ENCODE data around the gene KLHDC3. TPM values are rescaled to one million over a fixed set of nuclear protein-coding genes. Genes with fewer than 3 reads are reported as not detected.

The KLHDC3 gene
- polyA plus RNA-seq, 1 donor, result 245 TPM

- peak; percentile 99 for DNase-seq
These were observed 45.4 kb downstream of the KLHDC3 start, which contains the start of the genes KLC4 and MRPL2 for GRCh38 chr6:43059168-43060033. Gene KLC4 (plus strand): TSS chr6:43059631. CDS start chr6:43061336, 1,705 bp downstream. Gene MRPL2 (minus strand): TSS chr6:43059434. CDS start chr6:43059381, 53 bp downstream.

GRCh38 chr6:43060034-43060754, 46.1 kb downstream of the KLHDC3 start:
- no peak for DNase-seq

GRCh38 chr6:43060755-43061633, 46.9 kb downstream of the KLHDC3 start:
- no peak for DNase-seq

GRCh38 chr6:43061861-43062260, 47.8 kb downstream of the KLHDC3 start:
- DNase-seq, result no peak

GRCh38 chr6:43062818-43063217, 48.8 kb downstream of the KLHDC3 start:
- DNase-seq, result no peak

- no peak for DNase-seq
These were observed 56.1 kb downstream of the KLHDC3 start for GRCh38 chr6:43070028-43070632.

Other genes starting within 250 kb of the KLHDC3 start
- 14.5 TPM for gene BICRAL, start 232.2 kb upstream of the KLHDC3 start, polyA plus RNA-seq (ENCODE audit: insufficient read length)
- 71.8 TPM for gene RPL7L1, start 134.6 kb upstream of the KLHDC3 start, polyA plus RNA-seq (ENCODE audit: insufficient read length)
- not detected for gene PTCRA, start 98.2 kb upstream of the KLHDC3 start, polyA plus RNA-seq (ENCODE audit: insufficient read length)
- 29.5 TPM for gene CNPY3, start 84.8 kb upstream of the KLHDC3 start, polyA plus RNA-seq (ENCODE audit: insufficient read length)
- gene GNMT, start 53.5 kb upstream of the KLHDC3 start, polyA plus RNA-seq (ENCODE audit: insufficient read length), result 0.49 TPM
- gene PEX6, start 35.1 kb upstream of the KLHDC3 start, polyA plus RNA-seq (ENCODE audit: insufficient read length), result 20.9 TPM
- gene PPP2R5D, start 29.7 kb upstream of the KLHDC3 start, polyA plus RNA-seq (ENCODE audit: insufficient read length), result 47.7 TPM
- 38.2 TPM for gene MEA1, start 303 bp upstream of the KLHDC3 start, polyA plus RNA-seq (ENCODE audit: insufficient read length)
- 43.6 TPM for gene RRP36, start 7.4 kb downstream of the KLHDC3 start, polyA plus RNA-seq (ENCODE audit: insufficient read length)
- 52.6 TPM for gene CUL7, start 39.6 kb downstream of the KLHDC3 start, polyA plus RNA-seq (ENCODE audit: insufficient read length)
- gene MRPL2, start 45.2 kb downstream of the KLHDC3 start, polyA plus RNA-seq (ENCODE audit: insufficient read length), result 45.6 TPM
- 28.5 TPM for gene KLC4, start 45.4 kb downstream of the KLHDC3 start, polyA plus RNA-seq (ENCODE audit: insufficient read length)
- gene PTK7, start 62.1 kb downstream of the KLHDC3 start, polyA plus RNA-seq (ENCODE audit: insufficient read length), result 53.6 TPM
- gene SRF, start 157.0 kb downstream of the KLHDC3 start, polyA plus RNA-seq (ENCODE audit: insufficient read length), result 48.6 TPM
- gene CUL9, start 167.9 kb downstream of the KLHDC3 start, polyA plus RNA-seq (ENCODE audit: insufficient read length), result 20.2 TPM
- 20.3 TPM for gene DNPH1, start 215.2 kb downstream of the KLHDC3 start, polyA plus RNA-seq (ENCODE audit: insufficient read length)
- 0.10 TPM for gene TTBK1, start 229.2 kb downstream of the KLHDC3 start, polyA plus RNA-seq (ENCODE audit: insufficient read length)

All from hindlimb muscle (tissue), 1 donor.